ENCODE results near the gene GRIN2A.

DNA sequence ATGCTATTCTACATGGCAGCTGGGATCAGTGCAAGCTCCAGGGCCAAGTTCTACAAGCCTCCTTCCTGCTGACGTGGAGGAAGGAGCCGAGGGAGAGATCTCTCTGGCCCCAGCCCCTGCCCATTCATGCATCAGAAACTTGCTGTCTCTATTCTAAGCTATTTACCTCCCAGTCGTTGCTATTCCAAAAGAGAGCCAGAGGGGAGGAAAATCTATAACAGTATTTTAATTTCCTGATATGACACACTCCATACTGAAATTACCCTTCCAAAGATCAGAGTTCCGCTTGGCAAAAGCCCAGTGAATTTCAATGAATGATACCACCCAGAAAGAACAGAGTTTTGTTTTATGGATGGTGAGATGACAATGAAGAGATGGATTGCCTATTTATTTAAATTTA, 133.4 kb downstream of the GRIN2A start:
- TF ChIP-seq, protein P1, sequence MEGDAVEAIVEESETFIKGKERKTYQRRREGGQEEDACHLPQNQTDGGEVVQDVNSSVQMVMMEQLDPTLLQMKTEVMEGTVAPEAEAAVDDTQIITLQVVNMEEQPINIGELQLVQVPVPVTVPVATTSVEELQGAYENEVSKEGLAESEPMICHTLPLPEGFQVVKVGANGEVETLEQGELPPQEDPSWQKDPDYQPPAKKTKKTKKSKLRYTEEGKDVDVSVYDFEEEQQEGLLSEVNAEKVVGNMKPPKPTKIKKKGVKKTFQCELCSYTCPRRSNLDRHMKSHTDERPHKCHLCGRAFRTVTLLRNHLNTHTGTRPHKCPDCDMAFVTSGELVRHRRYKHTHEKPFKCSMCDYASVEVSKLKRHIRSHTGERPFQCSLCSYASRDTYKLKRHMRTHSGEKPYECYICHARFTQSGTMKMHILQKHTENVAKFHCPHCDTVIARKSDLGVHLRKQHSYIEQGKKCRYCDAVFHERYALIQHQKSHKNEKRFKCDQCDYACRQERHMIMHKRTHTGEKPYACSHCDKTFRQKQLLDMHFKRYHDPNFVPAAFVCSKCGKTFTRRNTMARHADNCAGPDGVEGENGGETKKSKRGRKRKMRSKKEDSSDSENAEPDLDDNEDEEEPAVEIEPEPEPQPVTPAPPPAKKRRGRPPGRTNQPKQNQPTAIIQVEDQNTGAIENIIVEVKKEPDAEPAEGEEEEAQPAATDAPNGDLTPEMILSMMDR (IDR thresholded peaks at IDR 0.05) = no peak
- no peak for TF ChIP-seq ZFX (IDR thresholded peaks at IDR 0.05; ENCODE audit: borderline replicate concordance)
